GOT3 (cell line): Measurements from ENCODE around the gene UNC119.

Source experiments
- DNase-seq: peaks from one replicate; lab custom pipeline; 2025; ENCODE audit warnings: mixed read lengths; lab: John Stamatoyannopoulos, UW

Gene UNC119

GRCh38 chr17:28544402-28545140 is 7.9 kb downstream of the UNC119 start:
- DNase-seq: no peak

GRCh38 chr17:28541439-28541838 is 11.0 kb downstream of the UNC119 start:
- DNase-seq: no peak

- no peak for DNase-seq
These were observed 12.2 kb downstream of the UNC119 start for GRCh38 chr17:28540231-28540630.

- no peak for DNase-seq
These were observed 14.0 kb downstream of the UNC119 start for GRCh38 chr17:28538296-28538895.

GRCh38 chr17:28537219-28537610 is 15.2 kb downstream of the UNC119 start:
- DNase-seq: no peak

GRCh38 chr17:28536532-28537218 is 15.7 kb downstream of the UNC119 start:
- DNase-seq: no peak

GRCh38 chr17:28534740-28535375 is 17.6 kb downstream of the UNC119 start:
- DNase-seq: no peak

- DNase-seq: peak; percentile 79
These were observed 19.2 kb downstream of the UNC119 start for GRCh38 chr17:28533091-28533807.

- no peak for DNase-seq
These were observed 20.1 kb downstream of the UNC119 start for GRCh38 chr17:28532050-28532960.

- DNase-seq: no peak
These were observed 21.5 kb downstream of the UNC119 start for GRCh38 chr17:28530926-28531325.

- DNase-seq: no peak
These were observed 22.2 kb downstream of the UNC119 start for GRCh38 chr17:28530250-28530649.

- DNase-seq: no peak
These were observed 23.4 kb downstream of the UNC119 start for GRCh38 chr17:28529013-28529400.

GRCh38 chr17:28528327-28529012 is 24.0 kb downstream of the UNC119 start:
- DNase-seq: no peak

GRCh38 chr17:28527859-28528258 is 24.6 kb downstream of the UNC119 start:
- DNase-seq: no peak

- DNase-seq: no peak
These were observed 25.2 kb downstream of the UNC119 start for GRCh38 chr17:28527181-28527681.

- no peak for DNase-seq
These were observed 26.0 kb downstream of the UNC119 start for GRCh38 chr17:28526381-28526780.

GRCh38 chr17:28524476-28525424 is 27.7 kb downstream of the UNC119 start:
- DNase-seq: no peak

- no peak for DNase-seq
These were observed 28.5 kb downstream of the UNC119 start for GRCh38 chr17:28523876-28524275.

- DNase-seq: no peak
These were observed 29.2 kb downstream of the UNC119 start for GRCh38 chr17:28523186-28523585.
